Right lobe of liver (tissue), 6 donors: ENCODE data around the gene TEDC1. TPM values are rescaled to one million over a fixed set of nuclear protein-coding genes. Genes with fewer than 3 reads are reported as not detected.
A peak's percentile ranks its signal among the peaks of the same experiment; 100 is the strongest.

Experiments
- ATAC-seq, 4 donors: fragments of 200-7000 bp; cut with Tn5 transposase; one replicate each; pipeline ENCODE4 v1.9.1; 2020; ENCODE audit warnings: mild to moderate bottlenecking in 4 of 4, moderate library complexity in 4 of 4
- DNase-seq, 3 donors: peaks; one replicate each; pipeline ENCODE4 v3.0.0-alpha.2; 2020
- H3K27ac ChIP-seq, 3 donors: fragments of 200-600 bp; one replicate each; pipeline ENCODE4 v1.8.0; 2022
- H3K27me3 ChIP-seq, 2 donors: fragments of 200-600 bp; one replicate each; pipeline ENCODE4 v1.8.0; 2022
- H3K36me3 ChIP-seq, 4 donors: fragments of 200-600 bp; sonication (generic) in 1 of 4; one replicate each; pipeline versions ENCODE4 v1.5.1 to v1.8.0; 2017 to 2022; ENCODE audit warnings: control low read depth in 1 of 4
- H3K4me1 ChIP-seq, 4 donors: fragments of 200-600 bp; sonication (generic) in 1 of 4; one replicate each; pipeline versions ENCODE4 v1.5.1 to v1.8.0; 2017 to 2022; ENCODE audit warnings: control low read depth in 1 of 4
- H3K4me3 ChIP-seq, 3 donors: fragments of 200-600 bp; one replicate each; pipeline ENCODE4 v1.8.0; 2022
- H3K9me3 ChIP-seq, 4 donors: fragments of 200-600 bp; sonication (generic) in 1 of 4; one replicate each; pipeline versions ENCODE4 v1.5.1 to v1.8.0; 2017 to 2022; ENCODE audit warnings: control low read depth in 1 of 4
- CTCF ChIP-seq, 4 donors: fragments of 200-600 bp in 3 of 4; fragments of 450-650 bp in 1 of 4; IDR thresholded peaks; one replicate each; pipeline versions ENCODE4 v1.5.1 to v1.8.0; 2016 to 2022; ENCODE audit warnings: antibody characterized with exemption in 4 of 4, mild to moderate bottlenecking in 2 of 4
- POLR2A ChIP-seq: fragments of 450-650 bp; IDR thresholded peaks from one replicate; pipeline ENCODE4 v1.6.1; 2017; ENCODE audit warnings: antibody characterized with exemption, mild to moderate bottlenecking
- WGBS: methylation state at CpG from one replicate; pipeline ENCODE4 v1.1.6; 2018; ENCODE audit warnings: low coverage, low lambda C conversion rate; ENCODE audit not compliant: insufficient coverage; ENCODE audit errors: missing lambda C conversion rate; 5-methylcytosine and 5-hydroxymethylcytosine counted together
- intact Hi-C, 2 donors: fragments of 100-400 bp; cut with DNase I; formaldehyde crosslinking; loops; one replicate each; pipeline versions ENCODE4 v1.11.2 to v1.14.1; 2022
- total RNA-seq, 6 experiments: library from RNA; depleted of rRNA in 2 of 6; stranded (reverse); fragments of >200 nt in 2 of 6; fragmentation: NEBNext Ultra II Directional in 3 of 6; extraction: Animal tissue kit (Norgen Biotek cat#: 25700) in 3 of 6; gene quantifications; one replicate each; pipeline versions ENCODE4 v1.1.0 to v1.2.4, GENCODE V29; 2016 to 2023
- donor health status: DM: no; HTN: yes; CAD: no.
- donor health status: DM: no; HTN: no; CAD: no.
- donor health status: DM: no; HTN: no; CAD: no.
- donor health status: DM: no; HTN: yes; CAD: no.
- donor health status: DM: no; HTN: yes; CAD: no.

Gene TEDC1
- total RNA-seq, 6 experiments from 2014 or later, result 2.2 to 8.1 (median 3.9) TPM

- intact Hi-C loops, result no loop called here
- peaks cover 0 to 30% (median 15%) of the 10 kb centered on the region in 4 donors for H3K4me1 ChIP-seq
- 47% methylated on average over 6 of the region's 31 CpGs for WGBS
- peak; percentile 70 to 88 (median 88) for DNase-seq
- peak overlapping the region in 2 of 3 donors; percentile 5 to 97 for H3K27ac ChIP-seq
- peak overlapping the region in 1 of 3 donors; percentile 50 for H3K4me3 ChIP-seq
- TF ChIP-seq POLR2A (no peak), CTCF (IDR thresholded peaks at IDR 0.05) (no peak)
- peak; percentile 55 to 60 (median 59) for ATAC-seq
- no peaks in the 10 kb centered on the region for H3K9me3 ChIP-seq
- H3K36me3 ChIP-seq, result peaks cover 0 to 3% (median 0%) of the 10 kb centered on the region in 4 donors
- no peaks in the 10 kb centered on the region for H3K27me3 ChIP-seq
These were observed 6.8 kb downstream of the TEDC1 start for GRCh38 chr14:105497671-105498429.

GRCh38 chr14:105498430-105499255 is 7.6 kb downstream of the TEDC1 start:
- intact Hi-C loops, result no loop called here
- TF ChIP-seq CTCF (IDR thresholded peaks at IDR 0.05), result no peak
- no peak for TF ChIP-seq POLR2A
- H3K27ac ChIP-seq, result peak overlapping the region in 1 of 3 donors; percentile 97
- no peaks in the 10 kb centered on the region for H3K27me3 ChIP-seq
- WGBS, result 100% methylated on average over 4 of the region's 36 CpGs
- H3K4me1 ChIP-seq, result peaks cover 0 to 28% (median 13%) of the 10 kb centered on the region in 4 donors
- H3K36me3 ChIP-seq, result peaks cover 0 to 3% (median 0%) of the 10 kb centered on the region in 4 donors
- ATAC-seq (no peak), DNase-seq (peak in 2 of 3 donors; percentile 45 to 57)
- no peaks in the 10 kb centered on the region for H3K9me3 ChIP-seq
- no peak overlapping the region for H3K4me3 ChIP-seq

- Histone ChIP-seq H3K27ac (no peak overlapping the region), H3K36me3 (peaks cover 0 to 3% (median 0%) of the 10 kb centered on the region in 4 donors), H3K4me3 (no peak overlapping the region), H3K4me1 (peaks cover 0 to 28% (median 13%) of the 10 kb centered on the region in 4 donors), H3K27me3 (no peaks in the 10 kb centered on the region), H3K9me3 (no peaks in the 10 kb centered on the region)
- intact Hi-C loops, result no loop called here
- 100% methylated on average over 1 of the region's 27 CpGs for WGBS
- DNase-seq (peak in 1 of 3 donors; percentile 54), ATAC-seq (no peak)
- no peak for TF ChIP-seq CTCF (IDR thresholded peaks at IDR 0.05)
- TF ChIP-seq POLR2A, result no peak
These were observed 8.4 kb downstream of the TEDC1 start for GRCh38 chr14:105499256-105500035.

GRCh38 chr14:105500036-105500725 is 9.1 kb downstream of the TEDC1 start:
- intact Hi-C loops, result no loop called here
- DNase-seq (no peak), ATAC-seq (no peak)
- H3K27ac ChIP-seq, result no peak overlapping the region
- TF ChIP-seq POLR2A (no peak), CTCF (IDR thresholded peaks at IDR 0.05) (no peak)
- H3K4me1 ChIP-seq, result peaks cover 0 to 23% (median 12%) of the 10 kb centered on the region in 4 donors
- H3K27me3 ChIP-seq, result no peaks in the 10 kb centered on the region
- 82% methylated on average over 3 of the region's 21 CpGs for WGBS
- H3K4me3 ChIP-seq, result no peak overlapping the region
- peaks cover 0 to 3% (median 0%) of the 10 kb centered on the region in 4 donors for H3K36me3 ChIP-seq
- no peaks in the 10 kb centered on the region for H3K9me3 ChIP-seq
